NCI-H1105 treated with DMSO at 0.1 percent for 48 hours (cell line): ENCODE measurements around the gene ANAPC13.
A peak's percentile ranks its signal among the peaks of the same experiment; 100 is the strongest.

ENCODE experiments used
- DNase-seq: peaks from one replicate; lab custom pipeline; 2025; lab: John Stamatoyannopoulos, UW

Gene ANAPC13

GRCh38 chr3:134482622-134483021 is 3.2 kb downstream of the ANAPC13 start:
- no peak for DNase-seq

GRCh38 chr3:134481166-134481565 is 4.6 kb downstream of the ANAPC13 start:
- DNase-seq = no peak

- no peak for DNase-seq
These were observed 5.2 kb downstream of the ANAPC13 start for GRCh38 chr3:134480546-134480945.

- no peak for DNase-seq
These were observed 7.8 kb downstream of the ANAPC13 start for GRCh38 chr3:134477938-134478337.

GRCh38 chr3:134477002-134477401 is 8.8 kb downstream of the ANAPC13 start:
- no peak for DNase-seq

GRCh38 chr3:134476306-134476705 is 9.5 kb downstream of the ANAPC13 start:
- DNase-seq = no peak

GRCh38 chr3:134474956-134475355 is 10.8 kb downstream of the ANAPC13 start:
- no peak for DNase-seq

GRCh38 chr3:134473868-134474546 is 11.8 kb downstream of the ANAPC13 start:
- peak; percentile 81 for DNase-seq

- no peak for DNase-seq
These were observed 13.0 kb downstream of the ANAPC13 start for GRCh38 chr3:134472831-134473230.

GRCh38 chr3:134471521-134472193 is 14.1 kb downstream of the ANAPC13 start:
- DNase-seq = no peak

GRCh38 chr3:134468519-134468918 is 17.3 kb downstream of the ANAPC13 start:
- no peak for DNase-seq

GRCh38 chr3:134466331-134466730 is 19.5 kb downstream of the ANAPC13 start:
- no peak for DNase-seq

- no peak for DNase-seq
These were observed 21.0 kb downstream of the ANAPC13 start for GRCh38 chr3:134464689-134465365.

- no peak for DNase-seq
These were observed 21.6 kb downstream of the ANAPC13 start for GRCh38 chr3:134464064-134464688.

GRCh38 chr3:134463676-134464063 is 22.1 kb downstream of the ANAPC13 start:
- DNase-seq = no peak

- DNase-seq = no peak
These were observed 23.3 kb downstream of the ANAPC13 start for GRCh38 chr3:134462331-134462941.

- no peak for DNase-seq
These were observed 24.8 kb downstream of the ANAPC13 start for GRCh38 chr3:134460965-134461364.

- DNase-seq = no peak
These were observed 26.2 kb downstream of the ANAPC13 start for GRCh38 chr3:134459562-134459961.

- no peak for DNase-seq
These were observed 27.3 kb downstream of the ANAPC13 start for GRCh38 chr3:134458406-134458945.

GRCh38 chr3:134457376-134458074 is 28.3 kb downstream of the ANAPC13 start:
- DNase-seq = no peak

GRCh38 chr3:134453631-134454030 is 32.2 kb downstream of the ANAPC13 start:
- DNase-seq = no peak
